GM12872 (cell line): ENCODE results near the gene KCNT1.

Experiments
- CTCF ChIP-seq: IDR thresholded peaks from 3 replicates; pipeline ENCODE4 v1.5.1; 2011; ENCODE audit warnings: low read depth, mild to moderate bottlenecking, low read length, moderate library complexity; ENCODE audit not compliant: insufficient read depth

Gene KCNT1

GRCh38 chr9:135701959-135702721, at the start of gene KCNT1:
Gene KCNT1 (plus strand): TSS chr9:135702185. CDS start chr9:135702259, 74 bp downstream.
- TF ChIP-seq CTCF, result peak; percentile 75

- no peak for TF ChIP-seq CTCF
These were observed 46.7 kb upstream of the KCNT1 start for GRCh38 chr9:135655317-135655716.

- no peak for TF ChIP-seq CTCF
These were observed 44.6 kb upstream of the KCNT1 start for GRCh38 chr9:135657416-135657815.

- no peak for TF ChIP-seq CTCF
These were observed 42.7 kb upstream of the KCNT1 start for GRCh38 chr9:135659252-135659651.

- no peak for TF ChIP-seq CTCF
These were observed 41.6 kb upstream of the KCNT1 start for GRCh38 chr9:135660407-135660806.

- TF ChIP-seq CTCF, result no peak
These were observed 40.0 kb upstream of the KCNT1 start for GRCh38 chr9:135661816-135662560.

- no peak for TF ChIP-seq CTCF
These were observed 39.1 kb upstream of the KCNT1 start, which contains the start of gene LCN9 for GRCh38 chr9:135662758-135663450. Gene LCN9 (plus strand): TSS chr9:135663309. CDS start chr9:135663322, 13 bp downstream.
